CD4-positive, alpha-beta memory T cell (primary cell): Measurements from ENCODE around the gene CLDN20. TPM values are rescaled to one million over a fixed set of nuclear protein-coding genes. Genes with fewer than 3 reads are reported as not detected.

ENCODE experiments used
- CTCF ChIA-PET: fragments of 350-600 bp; sonication (Branson Sonifier 250); formaldehyde crosslinking; loops from one replicate; lab custom pipeline; 2021; ENCODE audit warnings: inconsistent platforms; ENCODE audit not compliant: partially characterized antibody; lab: Charles Lee
- POLR2A ChIA-PET: fragments of 350-600 bp; sonication (Branson Sonifier 250); formaldehyde crosslinking; loops from one replicate; lab custom pipeline; 2021; ENCODE audit not compliant: partially characterized antibody; lab: Charles Lee
- DNase-seq, 5 donors: peaks; one replicate each; pipeline versions ENCODE4 v3.0.0 to v3.0.0-alpha.2; 2020 to 2022; ENCODE audit warnings: mixed read lengths in 1 of 5
- H3K27ac ChIP-seq: one replicate; pipeline ENCODE4 v1.7.0; 2013; ENCODE audit warnings: low read depth, low read length
- H3K27me3 ChIP-seq: 2 replicates; pipeline ENCODE4 v1.7.0; 2013; ENCODE audit warnings: mild to moderate bottlenecking, low read length, moderate library complexity; ENCODE audit not compliant: insufficient read depth
- H3K36me3 ChIP-seq: 2 replicates; pipeline ENCODE4 v1.7.0; 2013; ENCODE audit warnings: mild to moderate bottlenecking, low read length, moderate library complexity; ENCODE audit not compliant: insufficient read depth
- H3K4me1 ChIP-seq: 2 replicates; pipeline ENCODE4 v1.7.0; 2013; ENCODE audit warnings: mild to moderate bottlenecking, low read length, moderate library complexity; ENCODE audit not compliant: insufficient read depth
- H3K4me3 ChIP-seq, 2 donors: one replicate each; pipeline ENCODE4 v1.7.0; 2013; ENCODE audit warnings: low read length in 2 of 2, mild to moderate bottlenecking in 1 of 2
- H3K9me3 ChIP-seq, 2 donors: one replicate each; pipeline ENCODE4 v1.7.0; 2013; ENCODE audit warnings: low read length in 2 of 2, control low read depth in 1 of 2; ENCODE audit not compliant: control insufficient read depth in 1 of 2
- H3K27ac Mint-ChIP-seq, 7 donors: one replicate each; pipeline ENCODE4 v1.8.0; 2020 to 2021; ENCODE audit warnings: mixed read lengths in 7 of 7, mild to moderate bottlenecking in 6 of 7, inconsistent platforms in 3 of 7, moderate library complexity in 3 of 7
- H3K27me3 Mint-ChIP-seq, 2 donors: one replicate each; pipeline ENCODE4 v1.8.0; 2020 to 2021; ENCODE audit warnings: mixed read lengths in 2 of 2
- H3K36me3 Mint-ChIP-seq, 2 donors: one replicate each; pipeline ENCODE4 v1.8.0; 2020 to 2021; ENCODE audit warnings: mixed read lengths in 2 of 2, inconsistent platforms in 1 of 2, mild to moderate bottlenecking in 1 of 2
- H3K4me1 Mint-ChIP-seq, 4 donors: one replicate each; pipeline ENCODE4 v1.8.0; 2020 to 2021; ENCODE audit warnings: mixed read lengths in 4 of 4, mild to moderate bottlenecking in 1 of 4
- H3K4me3 Mint-ChIP-seq, 8 donors: one replicate each; pipeline ENCODE4 v1.8.0; 2020 to 2021; ENCODE audit warnings: mixed read lengths in 8 of 8, mild to moderate bottlenecking in 7 of 8, moderate library complexity in 6 of 8, inconsistent platforms in 3 of 8
- H3K9me3 Mint-ChIP-seq, 8 donors: one replicate each; pipeline ENCODE4 v1.8.0; 2020 to 2021; ENCODE audit warnings: mixed read lengths in 8 of 8, mild to moderate bottlenecking in 5 of 8, inconsistent platforms in 3 of 8, moderate library complexity in 1 of 8
- intact Hi-C: fragments of 100-400 bp; cut with micrococcal nuclease; formaldehyde crosslinking; loops from one replicate; pipeline ENCODE4 v1.15.1; 2023
- polyA plus RNA-seq, 2 donors: library from polyadenylated mRNA; unstranded; fragments of 300-500 nt; fragmentation: Illumina TruSeq; gene quantifications; one replicate each; pipeline ENCODE4 v1.2.3, GENCODE V29; 2021
- total RNA-seq, 2 experiments: library from RNA; stranded (reverse); gene quantifications; one replicate each; pipeline ENCODE4 v1.2.3, GENCODE V29; 2021

Gene CLDN20
- total and polyA plus RNA-seq, 4 experiments from 2014 or later, result not detected

GRCh38 chr6:155274106-155274505, 10.3 kb downstream of the CLDN20 start:
- CTCF ChIA-PET, result interaction anchor here (1.4 kb wide), 1 partner anchor 96 kb away, joined by 4 read pairs; no protein-coding TSS in a partner anchor
- no peak for DNase-seq
- no peaks in the 10 kb centered on the region for H3K9me3 Mint-ChIP-seq
- intact Hi-C loops, result no loop called here
- H3K4me3 ChIP-seq, result no peak overlapping the region
- H3K36me3 ChIP-seq, result peaks cover 7% of the 10 kb centered on the region
- no peaks in the 10 kb centered on the region for H3K27me3 ChIP-seq
- no peak overlapping the region for H3K27ac ChIP-seq
- no peak overlapping the region for H3K27ac Mint-ChIP-seq
- POLR2A ChIA-PET, result interaction anchor here (0.6 kb wide), 1 partner anchor 443 kb away, joined by 3 read pairs; no protein-coding TSS in a partner anchor
- no peak overlapping the region for H3K4me3 Mint-ChIP-seq
- H3K27me3 Mint-ChIP-seq, result no peaks in the 10 kb centered on the region
- peaks cover 27 to 50% of the 10 kb centered on the region in 2 donors for H3K36me3 Mint-ChIP-seq
- no peaks in the 10 kb centered on the region for H3K9me3 ChIP-seq
- H3K4me1 Mint-ChIP-seq, result peaks cover 8 to 20% (median 12%) of the 10 kb centered on the region in 4 donors
- H3K4me1 ChIP-seq, result no peaks in the 10 kb centered on the region

- ChIA-PET CTCF (no interaction called here), POLR2A (no interaction called here)
- Mint-ChIP-seq H3K9me3 (no peaks in the 10 kb centered on the region), H3K4me3 (no peak overlapping the region), H3K27ac (no peak overlapping the region), H3K4me1 (peaks cover 8 to 20% (median 13%) of the 10 kb centered on the region in 4 donors), H3K27me3 (no peaks in the 10 kb centered on the region), H3K36me3 (peaks cover 31 to 53% of the 10 kb centered on the region in 2 donors)
- intact Hi-C loops, result no loop called here
- Histone ChIP-seq H3K4me1 (no peaks in the 10 kb centered on the region), H3K9me3 (no peaks in the 10 kb centered on the region), H3K4me3 (no peak overlapping the region), H3K27ac (no peak overlapping the region), H3K27me3 (no peaks in the 10 kb centered on the region), H3K36me3 (peaks cover 7% of the 10 kb centered on the region)
- no peak for DNase-seq
These were observed 10.7 kb downstream of the CLDN20 start for GRCh38 chr6:155274533-155274932.

GRCh38 chr6:155275808-155276480, 12.1 kb downstream of the CLDN20 start:
- DNase-seq, result no peak
- Mint-ChIP-seq H3K9me3 (no peaks in the 10 kb centered on the region), H3K36me3 (peaks cover 39 to 55% of the 10 kb centered on the region in 2 donors), H3K27ac (peak overlapping the region in 2 of 7 donors; percentile 13 to 23), H3K4me3 (no peak overlapping the region), H3K4me1 (peaks cover 11 to 20% (median 16%) of the 10 kb centered on the region in 4 donors), H3K27me3 (no peaks in the 10 kb centered on the region)
- Histone ChIP-seq H3K4me3 (no peak overlapping the region), H3K4me1 (no peaks in the 10 kb centered on the region), H3K36me3 (peaks cover 7% of the 10 kb centered on the region), H3K9me3 (no peaks in the 10 kb centered on the region), H3K27ac (no peak overlapping the region), H3K27me3 (no peaks in the 10 kb centered on the region)
- CTCF ChIA-PET, result interaction anchor here (1.5 to 3.8 kb wide), 2 partner anchors 8 to 43 kb away, joined by 3 to 22 read pairs; no protein-coding TSS in a partner anchor
- POLR2A ChIA-PET, result no interaction called here
- intact Hi-C loops, result no loop called here

- H3K27ac Mint-ChIP-seq, result peak overlapping the region in 3 of 7 donors; percentile 26 to 81 (median 52)
- intact Hi-C loops, result no loop called here
These were observed 12.8 kb downstream of the CLDN20 start for GRCh38 chr6:155276638-155277037.

GRCh38 chr6:155278319-155279049, 14.7 kb downstream of the CLDN20 start:
- no peak overlapping the region for H3K4me3 ChIP-seq
- peaks cover 5% of the 10 kb centered on the region for H3K36me3 ChIP-seq
- no peak overlapping the region for H3K4me3 Mint-ChIP-seq
- H3K27me3 ChIP-seq, result no peaks in the 10 kb centered on the region
- intact Hi-C loops, result no loop called here
- H3K9me3 Mint-ChIP-seq, result no peaks in the 10 kb centered on the region
- no peaks in the 10 kb centered on the region for H3K9me3 ChIP-seq
- no peak for DNase-seq
- ChIA-PET CTCF (interaction anchor here (1.8 to 3.8 kb wide), 2 partner anchors 11 to 99 kb away, joined by 4 to 22 read pairs; no protein-coding TSS in a partner anchor), POLR2A (no interaction called here)
- peak overlapping the region in 4 of 7 donors; percentile 2 to 26 (median 14) for H3K27ac Mint-ChIP-seq
- peaks cover 7 to 15% (median 13%) of the 10 kb centered on the region in 4 donors for H3K4me1 Mint-ChIP-seq
- H3K27ac ChIP-seq, result no peak overlapping the region
- peaks cover 39 to 53% of the 10 kb centered on the region in 2 donors for H3K36me3 Mint-ChIP-seq
- H3K27me3 Mint-ChIP-seq, result no peaks in the 10 kb centered on the region
- no peaks in the 10 kb centered on the region for H3K4me1 ChIP-seq

More at GRCh38 chr6:155276638-155277037, 12.8 kb downstream of the CLDN20 start:
- Mint-ChIP-seq H3K9me3 (no peaks in the 10 kb centered on the region), H3K4me3 (no peak overlapping the region), H3K36me3 (peaks cover 39 to 56% of the 10 kb centered on the region in 2 donors), H3K27me3 (no peaks in the 10 kb centered on the region), H3K4me1 (peaks cover 11 to 20% (median 16%) of the 10 kb centered on the region in 4 donors)
- Histone ChIP-seq H3K4me3 (no peak overlapping the region), H3K4me1 (no peaks in the 10 kb centered on the region), H3K27ac (no peak overlapping the region), H3K27me3 (no peaks in the 10 kb centered on the region), H3K36me3 (peaks cover 7% of the 10 kb centered on the region), H3K9me3 (no peaks in the 10 kb centered on the region)
- CTCF ChIA-PET, result interaction anchor here (1.5 to 3.8 kb wide), 3 partner anchors 9 to 98 kb away, joined by 3 to 22 read pairs (median 4); no protein-coding TSS in a partner anchor
- POLR2A ChIA-PET, result no interaction called here
- no peak for DNase-seq

GRCh38 chr6:155284775-155285174, 21.0 kb downstream of the CLDN20 start:
- intact Hi-C loops, result no loop called here
- Histone ChIP-seq H3K4me1 (no peaks in the 10 kb centered on the region), H3K27ac (no peak overlapping the region), H3K9me3 (no peaks in the 10 kb centered on the region), H3K4me3 (no peak overlapping the region), H3K36me3 (peaks cover 26% of the 10 kb centered on the region), H3K27me3 (no peaks in the 10 kb centered on the region)
- Mint-ChIP-seq H3K4me1 (peaks cover 1 to 13% (median 6%) of the 10 kb centered on the region in 4 donors), H3K4me3 (no peak overlapping the region), H3K27ac (no peak overlapping the region), H3K9me3 (no peaks in the 10 kb centered on the region), H3K36me3 (peaks cover 49 to 59% of the 10 kb centered on the region in 2 donors), H3K27me3 (no peaks in the 10 kb centered on the region)
- POLR2A ChIA-PET, result no interaction called here
- CTCF ChIA-PET, result no interaction called here
- DNase-seq, result no peak

GRCh38 chr6:155287762-155288161, 23.9 kb downstream of the CLDN20 start:
- H3K27me3 Mint-ChIP-seq, result no peaks in the 10 kb centered on the region
- peak overlapping the region in 1 of 7 donors; percentile 37 for H3K27ac Mint-ChIP-seq
- ChIA-PET CTCF (interaction anchor here (0.7 to 1.4 kb wide), 2 partner anchors 12 to 28 kb away, joined by 3 to 4 read pairs; no protein-coding TSS in a partner anchor), POLR2A (no interaction called here)
- H3K36me3 Mint-ChIP-seq, result peaks cover 55 to 69% of the 10 kb centered on the region in 2 donors
- intact Hi-C loops, result no loop called here
- no peaks in the 10 kb centered on the region for H3K9me3 ChIP-seq
- H3K4me3 ChIP-seq, result no peak overlapping the region
- no peak overlapping the region for H3K27ac ChIP-seq
- H3K36me3 ChIP-seq, result peaks cover 29% of the 10 kb centered on the region
- no peak overlapping the region for H3K4me3 Mint-ChIP-seq
- no peak for DNase-seq
- H3K4me1 ChIP-seq, result no peaks in the 10 kb centered on the region
- no peaks in the 10 kb centered on the region for H3K9me3 Mint-ChIP-seq
- no peaks in the 10 kb centered on the region for H3K27me3 ChIP-seq
- peaks cover 0 to 18% (median 4%) of the 10 kb centered on the region in 4 donors for H3K4me1 Mint-ChIP-seq
